HPDE6-E6E7 (cell line): ENCODE results near the gene GYPB.
A peak's percentile ranks its signal among the peaks of the same experiment; 100 is the strongest.
"Not testable (repeated sequence)": the region's sequence is repeated elsewhere in the genome, so short reads cannot be mapped to it uniquely, and the experiment has no call there.

ENCODE experiments used
- DNase-seq: peaks from one replicate; pipeline ENCODE4 v3.0.0; 2011; ENCODE audit warnings: missing footprints; ENCODE audit errors: extremely low spot score

The GYPB gene

DNA sequence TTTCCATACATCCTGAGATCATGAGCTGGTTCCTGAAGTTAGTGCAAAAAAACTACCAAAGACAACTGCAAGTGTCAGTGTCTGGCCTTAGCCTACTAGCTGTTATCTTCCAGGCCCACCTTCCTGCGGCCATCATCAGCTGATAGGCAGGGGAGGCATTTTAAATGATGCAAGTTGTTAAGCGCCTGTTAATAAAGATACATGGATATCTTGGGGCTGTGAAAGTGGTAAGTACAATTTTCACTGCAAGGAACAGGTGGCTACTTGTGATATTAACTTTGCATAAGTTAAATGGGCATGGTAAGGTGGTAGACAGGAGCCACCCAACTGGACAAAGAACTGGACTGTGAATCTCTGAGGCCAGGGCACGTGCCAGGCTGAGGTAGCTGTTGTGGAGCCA is at the start of gene GYPB:
TSS of gene GYPB (minus strand) at position 104 of the 400 bp plus-strand sequence. CDS start at position 11, 93 bp downstream.
- not testable (repeated sequence) for DNase-seq

DNA sequence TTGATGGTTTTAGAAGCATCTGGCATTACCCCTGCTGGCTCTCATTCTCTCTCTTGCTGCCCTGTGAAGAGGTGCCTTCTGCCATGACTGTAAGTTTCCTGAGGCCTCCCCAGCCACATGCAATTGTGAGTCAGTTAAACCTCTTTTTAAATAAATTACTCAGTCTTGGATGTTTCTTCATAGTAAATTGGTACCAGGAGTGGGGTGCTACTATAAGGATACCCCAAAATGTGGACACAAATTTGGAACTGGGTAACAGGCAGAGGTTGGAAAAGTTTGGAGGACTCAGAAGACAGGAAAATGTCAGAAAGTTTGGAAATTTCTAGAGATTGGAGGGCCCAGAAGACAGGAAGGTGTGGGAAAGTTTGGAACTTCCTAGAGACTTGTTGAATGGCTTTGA is 42.4 kb upstream of the GYPB start:
- not testable (repeated sequence) for DNase-seq

DNA sequence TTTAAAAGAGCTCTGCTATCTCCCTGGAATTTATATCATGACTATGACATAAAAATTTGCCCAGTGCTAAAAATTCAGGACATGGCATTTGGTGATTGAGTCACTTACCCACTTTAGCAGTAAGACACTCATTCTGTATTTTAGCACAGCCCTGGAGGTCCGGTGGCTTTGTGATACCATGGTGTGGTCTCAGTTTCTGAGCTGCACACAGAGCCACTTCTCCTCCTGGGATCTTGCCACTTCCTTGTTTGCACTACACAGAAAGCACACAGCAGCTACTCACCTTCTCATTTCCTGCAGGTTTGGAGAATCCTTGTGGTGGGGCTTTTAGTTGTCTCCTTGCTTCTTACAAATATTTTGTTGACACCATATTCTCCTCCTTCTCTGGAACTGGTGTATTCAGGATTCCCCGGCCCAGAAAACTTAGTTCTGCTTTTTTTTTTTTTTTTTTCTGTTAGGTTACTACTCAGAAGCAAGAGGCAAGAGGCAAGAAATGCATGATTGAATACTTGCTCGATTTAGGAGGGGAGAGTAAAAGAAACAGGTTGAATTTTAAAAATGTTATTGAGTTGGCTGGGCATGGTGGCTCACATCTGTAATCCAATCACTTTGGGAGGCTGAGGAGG is 41.2 kb upstream of the GYPB start:
- DNase-seq, result not testable (repeated sequence)

DNA sequence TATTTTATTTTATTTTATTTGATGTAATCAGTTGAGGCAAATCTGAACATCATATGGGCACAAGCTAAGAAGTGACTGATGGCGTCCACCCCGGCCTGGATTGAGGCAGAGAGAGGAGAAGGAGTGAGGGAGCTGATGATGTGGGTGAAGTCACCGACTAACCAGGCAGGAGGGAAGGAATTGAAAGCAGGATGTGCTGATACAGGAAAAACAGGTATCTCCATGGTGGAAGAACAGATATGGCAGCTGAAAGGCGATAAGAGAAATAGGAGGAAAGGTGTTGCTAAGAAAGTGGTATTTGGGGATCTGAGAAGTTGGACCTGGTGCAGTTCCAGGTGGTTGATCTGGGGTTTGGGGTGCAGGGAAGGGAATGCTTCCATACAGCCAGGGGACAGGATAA is 37.6 kb upstream of the GYPB start:
- no peak for DNase-seq

DNA sequence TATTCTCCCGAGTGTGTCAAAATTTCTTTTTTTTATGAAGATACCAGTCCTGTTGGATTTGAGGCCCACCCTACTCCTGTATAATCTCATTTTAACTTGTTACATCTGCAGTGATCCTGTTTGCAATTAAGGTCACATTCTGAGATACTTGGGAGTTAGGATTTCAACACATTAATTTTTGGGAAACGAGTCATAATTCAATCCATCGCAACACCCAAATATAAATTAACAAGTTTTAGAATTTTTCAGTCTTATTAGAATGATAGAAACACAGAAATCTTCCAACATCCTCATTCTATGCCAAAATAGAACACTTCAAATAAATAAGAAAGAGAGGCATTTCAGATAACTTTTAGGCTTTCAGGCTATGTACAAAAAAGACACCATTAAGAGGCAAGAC is 36.2 kb upstream of the GYPB start:
- DNase-seq, result not testable (repeated sequence)

DNA sequence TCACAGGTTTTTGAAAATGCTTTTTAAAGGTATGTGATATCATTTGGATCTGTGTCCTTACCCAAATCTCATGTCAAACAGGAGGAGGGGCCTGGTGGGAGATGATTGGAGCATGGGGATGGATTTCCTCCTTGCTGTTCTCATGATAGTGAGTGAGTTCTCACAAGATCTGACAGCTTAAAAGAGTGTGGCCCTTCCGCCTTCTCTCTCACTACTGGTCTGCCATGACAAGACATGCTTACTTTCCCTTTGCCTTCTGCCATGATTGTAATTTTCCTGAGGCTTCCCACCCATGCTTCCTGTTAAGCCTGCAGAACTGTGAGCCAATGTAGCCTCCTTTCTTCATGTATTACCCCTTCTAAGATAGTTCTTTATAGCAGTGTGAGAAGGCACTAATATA is 32.3 kb upstream of the GYPB start:
- not testable (repeated sequence) for DNase-seq

DNA sequence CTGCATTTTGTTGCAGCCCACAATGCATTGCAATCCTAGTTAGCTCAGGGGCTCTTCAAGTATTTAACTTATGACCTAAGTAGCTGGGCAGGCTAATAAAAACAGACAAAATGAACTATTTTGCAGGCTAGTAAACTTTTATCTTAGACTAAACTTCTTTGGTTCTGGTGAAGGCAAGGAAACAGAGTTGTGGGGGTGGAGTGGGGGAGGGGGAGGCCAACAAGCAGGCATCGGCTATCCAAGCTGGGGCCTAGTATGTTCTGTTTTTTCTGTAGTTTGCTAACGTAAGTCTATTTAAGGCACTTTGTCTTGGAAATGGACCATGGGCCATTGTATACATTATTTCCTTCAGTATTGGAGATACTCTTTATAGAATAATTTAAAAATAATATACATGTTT is 31.5 kb upstream of the GYPB start:
- DNase-seq, result not testable (repeated sequence)

DNA sequence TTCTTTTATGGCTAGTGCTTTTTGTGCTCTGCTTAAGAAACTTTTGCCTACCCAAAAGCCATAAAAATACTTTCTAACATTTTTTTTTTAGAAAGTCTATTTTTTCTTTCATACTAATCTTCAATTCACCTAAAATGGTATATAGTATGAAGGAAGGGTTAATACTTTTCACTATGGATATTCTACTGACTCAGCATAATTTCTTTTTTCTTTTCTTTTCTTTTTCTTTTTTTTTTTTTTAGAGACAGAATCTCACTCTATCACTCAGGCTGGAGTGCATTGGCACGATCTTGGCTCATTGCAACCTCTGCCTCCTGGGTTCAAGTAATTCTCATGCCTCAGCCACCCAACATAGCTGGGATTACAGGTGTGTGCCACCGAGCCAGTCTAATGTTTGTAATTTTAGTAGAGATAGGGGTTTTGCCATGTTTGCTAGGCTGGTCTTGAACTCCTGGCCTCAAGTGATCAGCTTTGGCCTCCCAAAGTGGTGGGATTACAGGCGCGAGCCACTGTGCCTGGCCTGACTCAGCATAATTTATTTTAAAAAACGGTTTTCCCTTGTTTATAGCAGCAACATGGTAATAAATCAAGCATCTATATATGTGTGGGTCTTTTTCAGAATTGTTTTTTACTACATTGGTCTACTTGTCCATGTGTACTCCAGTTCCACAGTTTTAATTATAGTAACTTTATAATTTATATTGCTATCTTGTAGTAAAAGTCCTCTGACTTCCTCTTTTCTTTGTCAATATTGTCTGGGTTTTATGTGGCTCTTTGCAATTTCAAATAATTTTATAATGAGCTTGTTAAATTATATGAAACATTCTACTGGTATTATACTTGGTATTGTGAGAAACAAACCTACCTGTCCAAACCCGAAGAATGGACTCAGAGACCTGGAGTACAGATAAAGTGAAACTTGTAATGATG is 30.6 kb upstream of the GYPB start:
- DNase-seq, result not testable (repeated sequence)

DNA sequence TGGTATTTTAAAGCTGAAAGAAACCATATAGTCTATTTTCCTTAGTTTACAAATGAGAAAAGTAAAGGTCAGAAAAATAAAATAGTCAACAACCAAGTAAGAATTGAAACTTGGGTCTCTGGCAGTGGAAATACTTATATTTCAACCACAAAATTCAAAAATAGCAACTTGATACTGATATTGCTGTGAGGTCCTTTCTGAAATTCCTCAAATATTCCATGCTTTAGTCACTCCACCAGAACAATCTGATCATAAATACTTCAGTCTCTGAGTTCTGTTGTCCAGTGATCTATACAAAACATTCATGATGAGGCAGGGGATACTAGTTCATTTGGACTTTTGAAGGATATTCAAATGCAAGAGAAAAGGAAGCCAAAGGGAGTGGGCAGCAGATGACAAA is 25.8 kb upstream of the GYPB start:
- DNase-seq, result not testable (repeated sequence)

DNA sequence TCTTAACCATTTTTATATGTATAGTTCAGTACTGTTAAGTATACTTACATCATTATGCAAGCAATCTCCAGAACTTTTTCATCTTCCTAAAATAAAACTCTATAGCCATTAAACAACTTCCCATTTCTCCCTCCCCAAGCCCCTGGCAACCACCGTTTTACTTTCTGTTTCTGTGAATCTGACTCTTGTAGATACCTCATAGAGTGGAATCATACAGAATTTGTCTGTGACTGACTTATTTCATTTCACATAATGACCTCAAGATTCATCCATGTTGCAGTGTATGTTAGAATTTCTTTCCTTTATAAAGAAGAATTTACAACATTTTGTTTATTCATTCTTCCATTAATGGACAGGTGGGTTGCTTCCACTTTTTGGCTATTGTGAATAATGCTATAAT is 13.4 kb upstream of the GYPB start:
- not testable (repeated sequence) for DNase-seq

DNA sequence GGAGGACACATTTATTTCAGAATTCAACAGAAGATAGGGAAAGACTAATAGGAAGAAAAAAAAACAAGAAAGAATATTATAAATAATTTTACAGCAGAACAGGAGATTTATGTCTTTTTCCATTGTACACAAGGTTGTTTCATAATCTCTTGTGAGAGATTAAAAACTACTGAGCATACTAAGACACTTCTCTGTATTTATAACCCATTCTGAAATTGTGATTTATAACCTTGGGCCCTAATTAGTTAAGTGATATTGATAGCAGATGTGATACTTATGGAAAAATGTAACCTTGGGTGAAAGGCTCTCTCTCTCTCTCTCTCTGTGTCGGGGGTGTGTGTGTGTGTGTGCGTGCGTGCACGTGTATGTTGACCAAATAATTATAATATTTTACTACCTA is 12.7 kb upstream of the GYPB start:
- DNase-seq, result not testable (repeated sequence)

DNA sequence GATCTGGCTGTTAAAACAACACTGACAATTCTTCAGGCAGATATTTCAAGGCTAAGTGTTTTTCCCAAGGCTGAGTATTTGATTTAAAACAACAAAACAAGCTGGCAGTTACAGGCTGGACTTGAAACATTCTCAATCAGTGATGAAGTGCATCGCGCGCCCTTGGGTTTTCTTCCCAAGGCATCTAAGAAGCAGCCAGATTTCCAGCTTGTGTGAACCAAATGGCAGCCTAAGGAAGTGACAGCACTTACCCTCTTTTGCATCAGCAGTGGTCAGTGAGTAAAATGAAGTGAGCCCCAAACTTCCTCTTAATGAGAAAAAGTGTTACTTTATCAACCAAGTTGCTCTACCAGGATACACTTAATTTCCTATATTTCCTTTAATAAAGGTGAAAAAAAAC is 12.2 kb upstream of the GYPB start:
- DNase-seq, result not testable (repeated sequence)

DNA sequence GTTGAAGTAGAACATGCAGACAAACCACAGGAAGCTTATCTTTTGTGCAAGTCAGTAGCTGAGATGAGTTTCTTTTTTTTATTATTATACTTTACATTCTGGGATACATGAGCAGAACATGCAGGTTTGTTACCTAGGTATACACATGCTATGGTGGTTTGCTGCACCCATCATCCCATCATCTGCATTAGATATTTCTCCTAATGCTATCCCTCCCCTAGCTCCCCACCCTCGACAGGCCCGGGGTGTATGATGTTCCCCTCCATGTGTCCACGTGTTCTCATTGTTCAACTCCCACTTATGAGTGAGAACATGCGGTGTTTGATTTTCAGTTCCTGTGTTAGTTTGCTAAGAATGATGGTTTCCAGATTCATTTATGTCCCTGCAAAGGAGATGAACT is 11.5 kb upstream of the GYPB start:
- DNase-seq, result not testable (repeated sequence)

DNA sequence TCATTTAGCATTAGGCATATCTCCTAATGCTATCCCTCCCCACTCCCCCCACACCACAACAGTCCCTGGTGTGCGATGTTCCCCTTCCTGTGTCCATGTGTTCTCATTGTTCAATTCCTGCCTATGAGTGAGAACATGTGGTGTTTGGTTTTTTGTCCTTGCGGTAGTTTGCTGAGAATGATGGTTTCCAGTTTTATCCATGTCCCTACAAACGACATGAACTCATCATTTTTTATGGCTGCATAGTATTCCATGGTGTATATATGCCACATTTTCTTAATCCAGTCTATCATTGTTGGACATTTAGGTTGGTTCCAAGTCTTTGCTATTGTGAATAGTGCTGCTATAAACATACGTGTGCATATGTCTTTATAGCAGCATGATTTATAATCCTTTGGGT is 7.5 kb upstream of the GYPB start:
- not testable (repeated sequence) for DNase-seq

DNA sequence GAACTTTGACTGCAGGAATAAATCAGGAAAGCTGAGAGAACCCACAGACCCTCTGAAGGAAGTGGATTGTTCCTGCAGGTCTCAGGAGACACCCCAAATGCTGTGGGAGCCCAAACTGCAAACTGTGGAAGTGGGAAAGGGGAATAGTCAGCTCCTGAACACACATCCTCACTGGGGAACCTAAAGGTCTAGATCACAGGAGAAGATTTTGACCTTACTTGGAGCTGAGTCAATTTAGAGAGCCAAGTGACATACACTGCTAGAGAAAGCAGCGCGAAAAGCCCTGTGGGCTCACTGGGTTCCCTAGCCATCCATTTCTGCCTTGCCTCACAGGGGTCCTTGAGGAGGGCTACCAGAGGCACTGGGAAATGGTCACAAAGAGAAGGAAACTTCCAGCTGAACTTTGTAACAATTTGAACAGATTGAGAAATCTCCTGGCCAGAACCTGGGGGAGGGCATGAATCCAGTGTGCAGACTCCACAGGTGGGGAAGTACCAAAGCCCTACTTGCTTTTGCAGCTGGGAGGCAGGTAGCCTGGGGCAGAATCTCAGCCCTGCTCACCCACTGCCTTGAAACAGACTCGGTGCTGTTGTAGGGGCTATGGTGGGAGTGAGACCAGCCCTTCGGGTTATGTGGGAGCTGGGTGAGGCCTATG is 5.3 kb upstream of the GYPB start:
- DNase-seq, result not testable (repeated sequence)

DNA sequence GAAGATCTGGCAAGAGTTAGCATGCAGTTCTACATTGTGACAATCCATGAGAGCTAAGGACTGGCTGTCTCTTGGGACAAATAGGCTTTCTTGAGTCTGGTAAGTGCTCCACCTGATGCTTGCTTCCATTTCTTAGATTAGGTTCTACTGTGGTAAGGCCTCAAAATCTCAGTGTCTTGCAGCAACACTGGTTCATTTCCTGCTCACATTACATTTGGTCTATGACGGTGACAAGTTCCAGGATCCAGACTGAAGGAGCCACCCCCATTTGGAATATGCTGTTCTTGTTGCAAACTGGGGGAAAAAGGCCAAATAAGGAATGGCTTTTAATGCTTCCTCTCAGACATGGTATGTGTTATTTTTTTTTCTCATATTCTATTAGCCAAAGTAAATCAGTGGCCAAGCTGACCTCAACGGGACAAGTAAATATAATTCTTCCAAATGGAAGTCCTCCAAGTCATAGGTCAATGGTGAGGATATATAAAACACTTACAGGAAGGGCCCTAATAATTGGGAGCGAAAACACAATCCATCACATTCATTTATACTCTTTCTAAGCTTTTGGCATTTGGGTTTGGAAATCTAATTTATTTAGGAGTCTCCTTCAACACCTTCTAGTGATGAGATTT is 3.7 kb upstream of the GYPB start:
- DNase-seq, result not testable (repeated sequence)

DNA sequence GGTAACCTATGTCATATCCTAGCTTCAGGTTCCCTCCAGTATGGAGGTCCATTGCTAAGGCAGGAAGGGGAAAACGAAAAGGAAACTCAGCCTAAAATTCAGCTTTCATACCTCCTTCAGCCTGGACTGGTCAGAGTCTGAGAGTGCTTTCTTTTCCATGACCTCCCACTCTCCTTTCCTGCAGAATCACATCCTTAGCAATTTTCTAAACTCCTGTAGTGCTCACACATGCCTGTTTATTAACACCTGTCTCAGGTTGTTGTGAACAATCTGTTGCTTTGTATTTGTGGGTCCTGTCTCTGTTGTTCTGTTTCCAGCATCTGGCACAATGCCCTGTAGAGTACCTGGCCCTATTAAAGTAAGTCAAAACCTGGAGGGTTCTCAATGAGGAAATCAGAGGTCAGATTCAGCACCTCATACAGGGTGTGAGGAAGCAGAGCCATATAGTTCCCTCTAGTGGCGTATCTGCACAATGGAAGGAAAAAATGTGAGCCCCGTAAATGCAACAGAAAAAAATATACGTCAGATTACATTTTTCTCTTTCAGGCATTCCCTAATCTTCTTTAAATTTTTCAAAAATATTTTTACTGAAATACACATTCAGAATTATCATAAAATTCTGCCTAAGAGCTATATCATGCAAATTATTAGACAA is 2.3 kb upstream of the GYPB start:
- DNase-seq, result peak; percentile 1

DNA sequence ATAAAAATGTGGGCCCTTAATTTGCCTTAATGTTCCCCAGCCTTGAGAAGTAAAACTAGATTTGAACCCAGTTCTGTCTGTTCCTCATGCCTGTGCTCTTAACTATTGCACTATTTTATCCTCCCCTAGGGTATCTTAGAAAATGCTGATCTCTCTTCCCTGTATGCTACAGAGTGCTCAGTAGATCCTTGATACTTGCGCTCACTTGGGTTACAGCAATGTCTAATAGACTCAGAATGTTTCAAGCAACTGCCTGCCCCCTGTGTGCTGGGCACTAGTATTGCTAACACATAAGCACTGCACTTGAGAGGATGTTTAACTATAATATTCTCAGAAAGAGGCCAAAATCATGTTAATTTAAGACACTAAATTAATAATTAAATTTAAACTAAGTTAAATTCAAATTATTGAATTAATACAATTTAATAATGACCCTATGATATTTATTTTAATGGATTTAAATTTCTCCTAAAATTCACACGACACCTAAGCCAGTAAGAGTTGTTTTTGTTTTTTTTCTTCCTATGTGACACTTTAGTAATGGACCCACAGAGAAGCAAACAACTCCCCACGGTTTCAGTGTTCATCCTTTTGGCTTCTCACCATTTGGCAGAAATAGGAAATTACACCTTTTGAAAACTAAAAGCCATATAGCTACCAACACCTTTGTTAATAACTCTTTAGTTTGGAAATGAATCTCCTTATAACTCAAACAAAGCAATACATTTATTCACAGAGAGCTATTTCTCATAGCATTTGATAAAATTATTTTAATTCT is 768 bp downstream of the GYPB start:
- DNase-seq, result not testable (repeated sequence)

DNA sequence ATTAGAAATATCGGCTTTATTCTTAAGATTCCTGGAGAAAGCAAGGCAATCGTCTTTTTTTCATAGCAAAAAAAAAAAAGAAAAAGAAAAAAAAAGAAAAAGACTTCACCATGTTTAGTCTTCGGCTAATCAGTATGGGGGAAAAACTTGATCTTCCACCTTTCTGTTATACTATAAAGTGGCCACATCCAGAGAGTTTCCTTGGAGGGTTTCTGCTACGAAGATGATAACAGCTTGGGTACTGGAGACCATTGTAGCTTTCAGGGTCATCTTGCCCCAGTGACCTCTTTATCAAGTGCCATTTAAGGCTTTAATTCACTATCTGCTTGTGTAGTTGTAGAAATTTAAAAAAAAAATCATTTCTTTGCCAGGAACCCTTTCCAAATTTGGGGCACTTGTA is 1.9 kb downstream of the GYPB start:
- DNase-seq, result not testable (repeated sequence)

DNA sequence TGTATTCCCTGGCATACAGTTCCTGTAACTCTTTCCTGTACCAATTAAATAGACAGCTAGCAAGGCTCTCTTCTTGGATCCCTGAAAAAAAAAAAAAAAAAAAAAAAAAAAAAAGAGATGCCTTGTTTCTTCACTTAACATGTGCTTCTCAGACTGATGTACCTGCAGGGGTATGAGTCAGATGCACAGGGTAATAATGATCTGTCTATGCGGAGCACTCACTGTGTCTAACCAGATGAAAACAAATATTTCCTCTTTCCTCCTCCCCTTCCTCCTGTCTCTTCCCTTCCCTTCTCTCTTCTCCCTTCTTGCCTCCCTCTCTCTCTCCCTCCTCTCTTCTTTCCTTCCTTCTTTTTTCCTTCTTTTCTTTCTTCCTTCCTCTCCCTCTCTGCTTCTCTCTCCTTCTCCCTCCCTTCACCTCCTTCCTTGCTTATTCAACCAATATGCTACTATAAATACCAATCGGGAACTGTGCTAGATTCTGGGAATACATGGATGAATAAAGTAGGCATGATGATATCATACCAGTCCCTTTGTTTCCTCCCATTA is 3.0 kb downstream of the GYPB start:
- DNase-seq, result not testable (repeated sequence)
